ENCODE results near the gene HTR7.
A peak's percentile ranks its signal among the peaks of the same experiment; 100 is the strongest.

The HTR7 gene

GRCh38 chr10:90804354-90804753 is 53.5 kb downstream of the HTR7 start:
- DNase-seq (ENCODE audit: low read depth): no peak

- no peak for DNase-seq (ENCODE audit: low read depth)
Measured at GRCh38 chr10:90801608-90802007, 56.2 kb downstream of the HTR7 start.

GRCh38 chr10:90800232-90800796 is 57.5 kb downstream of the HTR7 start:
- no peak for DNase-seq (ENCODE audit: low read depth)

- DNase-seq (ENCODE audit: low read depth): no peak
Measured at GRCh38 chr10:90799172-90799571, 58.7 kb downstream of the HTR7 start.

GRCh38 chr10:90798482-90798881 is 59.4 kb downstream of the HTR7 start:
- DNase-seq (ENCODE audit: low read depth): no peak

- DNase-seq (ENCODE audit: low read depth): no peak
Measured at GRCh38 chr10:90790422-90790821, 67.4 kb downstream of the HTR7 start.

GRCh38 chr10:90788968-90789367 is 68.9 kb downstream of the HTR7 start:
- DNase-seq (ENCODE audit: low read depth): no peak

GRCh38 chr10:90788199-90788491 is 69.7 kb downstream of the HTR7 start:
- no peak for DNase-seq (ENCODE audit: low read depth)

- no peak for DNase-seq (ENCODE audit: low read depth)
Measured at GRCh38 chr10:90787393-90788198, 70.2 kb downstream of the HTR7 start.

- no peak for DNase-seq (ENCODE audit: low read depth)
Measured at GRCh38 chr10:90785782-90786181, 72.1 kb downstream of the HTR7 start.

GRCh38 chr10:90784771-90785170 is 73.1 kb downstream of the HTR7 start:
- no peak for DNase-seq (ENCODE audit: low read depth)

GRCh38 chr10:90780488-90780887 is 77.4 kb downstream of the HTR7 start:
- no peak for DNase-seq (ENCODE audit: low read depth)

- DNase-seq (ENCODE audit: low read depth): no peak
Measured at GRCh38 chr10:90779548-90779947, 78.3 kb downstream of the HTR7 start.

- DNase-seq (ENCODE audit: low read depth): no peak
Measured at GRCh38 chr10:90777621-90778020, 80.2 kb downstream of the HTR7 start.

- no peak for DNase-seq (ENCODE audit: low read depth)
Measured at GRCh38 chr10:90775351-90776028, 82.3 kb downstream of the HTR7 start.

GRCh38 chr10:90769946-90770841 is 87.6 kb downstream of the HTR7 start:
- DNase-seq (ENCODE audit: low read depth): no peak

- DNase-seq (ENCODE audit: low read depth): peak; percentile 9
Measured at GRCh38 chr10:90751107-90751997, 106.5 kb downstream of the HTR7 start.

GRCh38 chr10:90746829-90747228 is 111.0 kb downstream of the HTR7 start:
- no peak for DNase-seq (ENCODE audit: low read depth)

- no peak for DNase-seq (ENCODE audit: low read depth)
Measured at GRCh38 chr10:90745565-90745964, 112.3 kb downstream of the HTR7 start.

GRCh38 chr10:90743291-90743690 is 114.5 kb downstream of the HTR7 start:
- no peak for DNase-seq (ENCODE audit: low read depth)

GRCh38 chr10:90741926-90742565 is 115.8 kb downstream of the HTR7 start:
- DNase-seq (ENCODE audit: low read depth): no peak

All from activated T-helper 9 cell treated with anti-CD3 and anti-CD28 coated beads, Interleukin-2, amount 50 U/mL, for 16 hours (primary cell).